ENCODE measurements around the gene SHQ1.

GRCh38 chr3:72839057-72839456, 9.2 kb downstream of the SHQ1 start:
- no peak for TF ChIP-seq POLR2A (IDR thresholded peaks at IDR 0.05; ENCODE audit: low read length)
- no peak for TF ChIP-seq GATA1 (IDR thresholded peaks at IDR 0.05; ENCODE audit: low read depth, low read length)

All from erythroblast (primary cell).